HepG2 (cell line): ENCODE measurements around the gene PLCB1. TPM values are rescaled to one million over a fixed set of nuclear protein-coding genes. Genes with fewer than 3 reads are reported as not detected.

Source experiments
- CBFB ChIP-seq: sonication (generic); formaldehyde crosslinking; IDR thresholded peaks from 2 replicates; pipeline ENCODE4 v1.4.0; 2020; ENCODE audit warnings: missing genetic modification reagents
- CBX1 ChIP-seq: IDR thresholded peaks from one replicate; pipeline ENCODE4 v1.6.1; 2016; ENCODE audit warnings: antibody characterized with exemption, low read depth
- CENPX ChIP-seq: sonication (generic); formaldehyde crosslinking; IDR thresholded peaks from 2 replicates; pipeline ENCODE4 v1.9.0; 2021; ENCODE audit warnings: mild to moderate bottlenecking, missing genetic modification reagents, moderate library complexity
- CHD2 ChIP-seq: IDR thresholded peaks from 2 replicates; pipeline ENCODE4 v1.6.1; 2011; ENCODE audit warnings: low read depth, low read length, improper control_type of control experiment
- CHD4 ChIP-seq: fragments of 200-600 bp; sonication (generic); IDR thresholded peaks from 2 replicates; pipeline ENCODE4 v1.7.0; 2017; ENCODE audit warnings: mild to moderate bottlenecking, low read length, borderline replicate concordance
- ELF1 ChIP-seq: sonication (generic); formaldehyde crosslinking; IDR thresholded peaks from 2 replicates; pipeline ENCODE4 v1.4.0; 2020; ENCODE audit warnings: missing genetic modification reagents
- ETV6 ChIP-seq: sonication (generic); formaldehyde crosslinking; conservative IDR thresholded peaks from 2 replicates; pipeline ENCODE4 v1.4.0; 2020; ENCODE audit warnings: missing genetic modification reagents
- FOSL2 ChIP-seq: sonication (generic); formaldehyde crosslinking; IDR thresholded peaks from 2 replicates; pipeline ENCODE4 v1.4.0; 2020; ENCODE audit warnings: missing genetic modification reagents
- FOXA1 ChIP-seq, 2 experiments: fragments of 450-650 bp in 1 of 2; sonication (generic) in 1 of 2; formaldehyde crosslinking in 1 of 2; IDR thresholded peaks; 2 replicates each; pipeline versions ENCODE4 v1.4.0 to v1.6.1; 2016 to 2020; ENCODE audit warnings: missing genetic modification reagents in 1 of 2
- HDAC6 ChIP-seq: fragments of 200-600 bp; sonication (generic); IDR thresholded peaks from 2 replicates; pipeline ENCODE4 v1.7.0; 2017; ENCODE audit warnings: mild to moderate bottlenecking, antibody characterized with exemption, low read length, low read depth
- HMG20B ChIP-seq: conservative IDR thresholded peaks from 2 replicates; pipeline ENCODE4 v1.6.1; 2016; ENCODE audit warnings: missing genetic modification reagents, missing compliant biosample characterization
- HOXA7 ChIP-seq: sonication (generic); formaldehyde crosslinking; IDR thresholded peaks from 2 replicates; pipeline ENCODE4 v1.8.1; 2022; ENCODE audit warnings: mild to moderate bottlenecking, missing genetic modification reagents, moderate library complexity
- JUNB ChIP-seq: sonication (generic); formaldehyde crosslinking; IDR thresholded peaks from 2 replicates; pipeline ENCODE4 v1.8.0; 2022; ENCODE audit warnings: missing genetic modification reagents, mild to moderate bottlenecking, borderline replicate concordance
- KDM1A ChIP-seq: IDR thresholded peaks from 2 replicates; pipeline ENCODE4 v1.6.1; 2016; ENCODE audit warnings: missing compliant biosample characterization
- MTA1 ChIP-seq: sonication (generic); formaldehyde crosslinking; IDR thresholded peaks from 2 replicates; pipeline ENCODE4 v1.4.0; 2020; ENCODE audit warnings: missing genetic modification reagents, mild to moderate bottlenecking, borderline replicate concordance
- MTA3 ChIP-seq: sonication (generic); formaldehyde crosslinking; IDR thresholded peaks from 2 replicates; pipeline ENCODE4 v1.4.0; 2020; ENCODE audit warnings: missing genetic modification reagents
- MTF1 ChIP-seq: sonication (generic); formaldehyde crosslinking; IDR thresholded peaks from 2 replicates; pipeline ENCODE4 v1.5.0; 2020; ENCODE audit warnings: missing genetic modification reagents
- NFKB2 ChIP-seq: sonication (generic); formaldehyde crosslinking; IDR thresholded peaks from 2 replicates; pipeline ENCODE4 v1.4.0; 2020; ENCODE audit warnings: missing genetic modification reagents, borderline replicate concordance
- PCBP1 ChIP-seq: fragments of 200-400 bp; formaldehyde crosslinking; IDR thresholded peaks from 2 replicates; pipeline ENCODE4 v1.6.1; 2017; ENCODE audit warnings: mild to moderate bottlenecking, low read depth, low read length, borderline replicate concordance
- SALL2 ChIP-seq: sonication (generic); formaldehyde crosslinking; IDR thresholded peaks from 2 replicates; pipeline ENCODE4 v1.8.1; 2023; ENCODE audit warnings: mild to moderate bottlenecking, missing genetic modification reagents, inconsistent platforms
- SCMH1 ChIP-seq: sonication (generic); formaldehyde crosslinking; IDR thresholded peaks from 2 replicates; pipeline ENCODE4 v1.9.0; 2021; ENCODE audit warnings: missing genetic modification reagents, mild to moderate bottlenecking, borderline replicate concordance
- SIN3B ChIP-seq: fragments of 150-350 bp; IDR thresholded peaks from 2 replicates; pipeline ENCODE4 v1.6.1; 2014; ENCODE audit warnings: low read length
- SKI ChIP-seq: fragments of 450-650 bp; IDR thresholded peaks from one replicate; pipeline ENCODE4 v1.6.1; 2018; ENCODE audit warnings: mild to moderate bottlenecking; ENCODE audit not compliant: partially characterized antibody
- TEAD3 ChIP-seq: optimal IDR thresholded peaks from 2 replicates; pipeline ENCODE3; 2016; ENCODE audit warnings: borderline replicate concordance
- ZBTB14 ChIP-seq: sonication (generic); formaldehyde crosslinking; IDR thresholded peaks from 2 replicates; pipeline ENCODE4 v1.4.0; 2020; ENCODE audit warnings: missing genetic modification reagents
- ZBTB3 ChIP-seq: sonication (generic); formaldehyde crosslinking; IDR thresholded peaks from 2 replicates; pipeline ENCODE4 v1.4.0; 2020; ENCODE audit warnings: low read depth, mild to moderate bottlenecking, moderate library complexity, missing genetic modification reagents, borderline replicate concordance
- ZFP36L2 ChIP-seq: sonication (generic); formaldehyde crosslinking; IDR thresholded peaks from 2 replicates; pipeline ENCODE4 v1.4.0; 2020; ENCODE audit warnings: missing genetic modification reagents
- ZMAT5 ChIP-seq: sonication (generic); formaldehyde crosslinking; IDR thresholded peaks from 2 replicates; pipeline ENCODE4 v1.5.0; 2020; ENCODE audit warnings: mild to moderate bottlenecking, low read depth, missing genetic modification reagents, borderline replicate concordance
- ZMYM2 ChIP-seq: sonication (generic); formaldehyde crosslinking; IDR thresholded peaks from 2 replicates; pipeline ENCODE4 v1.8.0; 2022; ENCODE audit warnings: mild to moderate bottlenecking, missing genetic modification reagents
- ZNF205 ChIP-seq: IDR thresholded peaks from 2 replicates; pipeline ENCODE4 v1.6.1; 2018; ENCODE audit warnings: missing biosample characterization, missing genetic modification reagents
- ZNF251 ChIP-seq: sonication (generic); formaldehyde crosslinking; IDR thresholded peaks from 2 replicates; pipeline ENCODE4 v1.9.0; 2021; ENCODE audit warnings: mild to moderate bottlenecking, missing genetic modification reagents
- ZNF331 ChIP-seq: sonication (generic); formaldehyde crosslinking; IDR thresholded peaks from 2 replicates; pipeline ENCODE4 v1.4.0; 2020; ENCODE audit warnings: missing genetic modification reagents
- ZNF451 ChIP-seq: sonication (generic); formaldehyde crosslinking; IDR thresholded peaks from 2 replicates; pipeline ENCODE4 v1.5.0; 2020; ENCODE audit warnings: mild to moderate bottlenecking, missing genetic modification reagents
- ZNF616 ChIP-seq: sonication (generic); formaldehyde crosslinking; IDR thresholded peaks from 2 replicates; pipeline ENCODE4 v1.5.0; 2020; ENCODE audit warnings: low read depth, mild to moderate bottlenecking, missing genetic modification reagents
- ZNF674 ChIP-seq: sonication (generic); formaldehyde crosslinking; IDR thresholded peaks from 2 replicates; pipeline ENCODE4 v1.5.0; 2020; ENCODE audit warnings: low read depth, mild to moderate bottlenecking, missing genetic modification reagents
- ZSCAN30 ChIP-seq: sonication (generic); formaldehyde crosslinking; IDR thresholded peaks from 2 replicates; pipeline ENCODE4 v1.5.0; 2020; ENCODE audit warnings: mild to moderate bottlenecking, missing genetic modification reagents
- polyA plus RNA-seq, 8 experiments: library from polyadenylated mRNA; depleted of rRNA in 3 of 8; stranded (reverse) in 7 of 8; unstranded in 1 of 8; fragments of >200 nt; fragmentation: Illumina TruSeq in 4 of 8; extraction: Trizol in 4 of 8; gene quantifications; 2 replicates each; pipeline versions ENCODE4 v1.2.1 to v1.2.3, GENCODE V29; 2011 to 2016; ENCODE audit warnings: low read depth in 4 of 8, missing spikeins in 1 of 8, mixed read lengths in 1 of 8; ENCODE audit not compliant: insufficient read depth in 1 of 8
- total RNA-seq, 5 experiments: library from RNA; depleted of rRNA; stranded (reverse); fragments of >200 nt; fragmentation: Illumina TruSeq; extraction: Trizol; gene quantifications; 2 replicates each; pipeline ENCODE4 v1.2.3, GENCODE V29; 2016; ENCODE audit warnings: low read depth in 1 of 5

Gene PLCB1
- total and polyA plus RNA-seq, 2 of the 13 experiments (the other 11 are each of a cell fraction or from before 2014, with no cell fraction given): 42.4 to 55.9 TPM

GRCh38 chr20:8844179-8844578 lies 712.1 kb downstream of the PLCB1 start (continued):
- TF ChIP-seq TEAD3 (peak; percentile 12), FOSL2 (CRISPR knock-in tag) (0 out of 2 replicates have a peak, but pooled peaks have one; percentile 17), HOXA7 (no peak), ZBTB14 (no peak), ZNF251 (no peak), ZFP36L2 (CRISPR knock-in tag) (no peak), MTF1 (no peak), CHD2 (no peak), SIN3B (no peak), JUNB (no peak), FOXA1 (IDR thresholded peaks at IDR 0.05) (0 out of 2 replicates have a peak, but pooled peaks have one; percentile 24), FOXA1 (CRISPR knock-in tag; IDR thresholded peaks at IDR 0.05) (peak; percentile 87), SKI (no peak), PCBP1 (no peak), KDM1A (CRISPR knock-in tag) (no peak), ZSCAN30 (no peak), NFKB2 (CRISPR knock-in tag) (no peak), CBX1 (no peak), ZNF331 (CRISPR knock-in tag) (no peak), ZBTB3 (CRISPR knock-in tag) (no peak), CBFB (no peak), SCMH1 (CRISPR knock-in tag) (no peak), CHD4 (no peak), ZNF674 (no peak), CENPX (CRISPR knock-in tag) (no peak), MTA1 (CRISPR knock-in tag) (no peak), HMG20B (CRISPR knock-in tag) (no peak; the same call in 1 of the 2 replicates), ZMYM2 (peak; percentile 89), HDAC6 (no peak), MTA3 (CRISPR knock-in tag) (no peak), ZNF616 (CRISPR knock-in tag) (no peak), ZMAT5 (CRISPR knock-in tag) (no peak), ELF1 (CRISPR knock-in tag) (no peak), SALL2 (CRISPR knock-in tag) (no peak), ETV6 (no peak), ZNF451 (CRISPR knock-in tag) (no peak), ZNF205 (CRISPR knock-in tag) (no peak)
